Activated B cell treated with CpG ODN at 0.5 μM for 24 hours (primary cell): ENCODE results near the gene PRKCH. TPM values are rescaled to one million over a fixed set of nuclear protein-coding genes. Genes with fewer than 3 reads are reported as not detected.
A peak's percentile ranks its signal among the peaks of the same experiment; 100 is the strongest.

Source experiments
- ATAC-seq: fragments of 200-7000 bp; cut with Tn5 transposase; one replicate; pipeline ENCODE4 v1.10.0; 2021; ENCODE audit warnings: low read depth, mild to moderate bottlenecking, moderate library complexity
- CTCF ChIA-PET: fragments of 350-600 bp; sonication (Branson Sonifier 250); formaldehyde crosslinking; loops from one replicate; lab custom pipeline; 2021; ENCODE audit warnings: antibody characterized with exemption; lab: Charles Lee
- POLR2A ChIA-PET: fragments of 350-600 bp; sonication (Branson Sonifier 250); formaldehyde crosslinking; loops from one replicate; lab custom pipeline; 2021; ENCODE audit warnings: antibody characterized with exemption; lab: Charles Lee
- DNase-seq: peaks from one replicate; pipeline ENCODE4 v3.0.0; 2022
- H3K27ac Mint-ChIP-seq: one replicate; pipeline ENCODE4 v1.8.0; 2020; ENCODE audit warnings: mixed read lengths
- H3K27me3 Mint-ChIP-seq: one replicate; pipeline ENCODE4 v1.8.0; 2021; ENCODE audit warnings: mixed read lengths
- H3K36me3 Mint-ChIP-seq: one replicate; pipeline ENCODE4 v1.8.0; 2021; ENCODE audit warnings: low read depth, mixed read lengths
- H3K4me1 Mint-ChIP-seq: one replicate; pipeline ENCODE4 v1.8.0; 2021; ENCODE audit warnings: mixed read lengths
- H3K4me3 Mint-ChIP-seq: one replicate; pipeline ENCODE4 v1.8.0; 2020; ENCODE audit warnings: mild to moderate bottlenecking, mixed read lengths
- H3K9me3 Mint-ChIP-seq: one replicate; pipeline ENCODE4 v1.8.0; 2020; ENCODE audit warnings: mixed read lengths
- intact Hi-C: fragments of 100-400 bp; cut with micrococcal nuclease; formaldehyde crosslinking; loops from one replicate; pipeline ENCODE4 v1.15.1; 2024
- total RNA-seq: library from RNA; stranded (reverse); gene quantifications from 2 replicates; pipeline ENCODE4 v1.2.3, GENCODE V29; 2022
- TF ChIP-seq, protein P1 (sequence below): fragments of 200-600 bp; IDR thresholded peaks from one replicate; pipeline ENCODE4 v1.8.0; 2022; ENCODE audit warnings: antibody characterized with exemption, mild to moderate bottlenecking

PRKCH gene
- total RNA-seq, 1 donor from 2014 or later, result 4.6 TPM

DNA sequence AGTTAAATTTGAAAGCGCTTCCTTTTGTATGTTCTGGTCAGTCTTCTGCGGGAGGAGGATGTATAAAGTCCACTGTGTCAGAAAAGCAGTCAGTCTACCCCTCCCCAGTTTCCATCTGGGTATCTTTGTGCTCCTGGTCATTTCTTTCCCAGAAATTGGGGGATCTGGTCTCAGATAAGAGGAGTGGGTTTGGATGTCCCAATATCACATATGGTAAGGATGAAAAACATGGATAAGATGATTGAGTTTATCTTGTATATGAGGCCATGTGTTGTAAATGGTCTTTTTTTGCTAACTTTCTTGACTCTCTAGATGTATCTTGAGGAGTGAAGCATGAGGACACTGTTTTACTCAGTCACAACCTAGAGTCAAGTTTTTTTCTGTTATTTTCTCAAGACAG, 187.1 kb downstream of the PRKCH start:
- no peak overlapping the region for H3K4me3 Mint-ChIP-seq
- H3K27ac Mint-ChIP-seq, result peak overlapping the region; percentile 57
- POLR2A ChIA-PET, result interaction anchor here (7.7 kb wide), 1 partner anchor 33 kb away, joined by 388 read pairs; no protein-coding TSS in a partner anchor
- ATAC-seq (no peak), DNase-seq (no peak)
- no peaks in the 10 kb centered on the region for H3K27me3 Mint-ChIP-seq
- H3K36me3 Mint-ChIP-seq, result no peaks in the 10 kb centered on the region
- CTCF ChIA-PET, result no interaction called here
- intact Hi-C loops, result no loop called here
- peaks cover 2% of the 10 kb centered on the region for H3K9me3 Mint-ChIP-seq
- TF ChIP-seq, protein P1, sequence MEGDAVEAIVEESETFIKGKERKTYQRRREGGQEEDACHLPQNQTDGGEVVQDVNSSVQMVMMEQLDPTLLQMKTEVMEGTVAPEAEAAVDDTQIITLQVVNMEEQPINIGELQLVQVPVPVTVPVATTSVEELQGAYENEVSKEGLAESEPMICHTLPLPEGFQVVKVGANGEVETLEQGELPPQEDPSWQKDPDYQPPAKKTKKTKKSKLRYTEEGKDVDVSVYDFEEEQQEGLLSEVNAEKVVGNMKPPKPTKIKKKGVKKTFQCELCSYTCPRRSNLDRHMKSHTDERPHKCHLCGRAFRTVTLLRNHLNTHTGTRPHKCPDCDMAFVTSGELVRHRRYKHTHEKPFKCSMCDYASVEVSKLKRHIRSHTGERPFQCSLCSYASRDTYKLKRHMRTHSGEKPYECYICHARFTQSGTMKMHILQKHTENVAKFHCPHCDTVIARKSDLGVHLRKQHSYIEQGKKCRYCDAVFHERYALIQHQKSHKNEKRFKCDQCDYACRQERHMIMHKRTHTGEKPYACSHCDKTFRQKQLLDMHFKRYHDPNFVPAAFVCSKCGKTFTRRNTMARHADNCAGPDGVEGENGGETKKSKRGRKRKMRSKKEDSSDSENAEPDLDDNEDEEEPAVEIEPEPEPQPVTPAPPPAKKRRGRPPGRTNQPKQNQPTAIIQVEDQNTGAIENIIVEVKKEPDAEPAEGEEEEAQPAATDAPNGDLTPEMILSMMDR, result no peak
- H3K4me1 Mint-ChIP-seq, result peaks cover 76% of the 10 kb centered on the region

DNA sequence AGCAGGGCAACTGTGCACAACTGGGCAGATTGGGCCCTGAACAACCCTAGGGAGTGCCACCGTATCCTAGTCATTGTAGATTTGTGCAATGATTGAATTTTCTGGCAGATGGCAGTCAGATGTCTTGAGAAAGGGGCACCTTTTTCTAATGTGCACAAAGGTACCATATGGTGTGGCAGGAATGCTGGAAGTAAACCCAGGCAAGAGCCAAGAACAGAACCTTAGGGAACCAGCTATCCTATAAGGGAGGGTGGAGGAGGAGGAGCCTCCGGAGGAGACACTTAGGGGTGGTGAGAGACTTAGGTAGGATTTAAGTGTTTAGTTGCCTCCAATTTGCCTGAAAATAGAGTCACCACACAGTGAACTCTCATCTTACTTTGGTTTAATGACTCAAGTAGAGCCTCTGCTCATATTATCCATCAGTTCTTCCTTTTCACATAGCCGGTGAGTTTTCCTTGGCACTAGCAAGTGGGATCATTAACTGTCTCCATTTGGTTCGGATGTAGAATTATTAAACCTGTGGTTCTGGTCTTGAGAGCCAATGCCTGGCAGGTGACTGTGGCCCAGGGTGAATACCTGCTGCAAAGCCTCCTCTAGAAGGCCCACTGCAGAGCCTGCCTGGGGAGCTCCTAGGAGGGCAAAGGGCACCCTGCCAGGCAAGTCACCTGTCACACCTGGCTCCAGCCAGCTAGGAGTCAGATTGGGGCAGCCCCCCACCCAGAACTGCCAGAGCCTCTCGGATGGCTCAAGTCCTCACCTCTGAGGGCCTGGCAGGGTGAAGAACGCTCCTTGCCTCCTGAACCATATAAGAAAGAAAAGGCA, 189.6 kb downstream of the PRKCH start:
- intact Hi-C loops, result loop anchor here (2.0 kb wide), 1 partner anchor 16 kb away; no protein-coding TSS in a partner anchor
- H3K27ac Mint-ChIP-seq, result peak overlapping the region; percentile 73
- ATAC-seq (no peak), DNase-seq (no peak)
- TF ChIP-seq, protein P1, result no peak
- ChIA-PET CTCF (interaction anchor here (2.0 kb wide), 1 partner anchor 10 kb away, joined by 9 read pairs; no protein-coding TSS in a partner anchor), POLR2A (interaction anchor here (0.5 to 1.5 kb wide), 4 partner anchors 22 to 216 kb away, joined by 3 to 6 read pairs (median 3); no protein-coding TSS in a partner anchor)
- no peaks in the 10 kb centered on the region for H3K9me3 Mint-ChIP-seq
- no peaks in the 10 kb centered on the region for H3K27me3 Mint-ChIP-seq
- peaks cover 53% of the 10 kb centered on the region for H3K4me1 Mint-ChIP-seq
- no peaks in the 10 kb centered on the region for H3K36me3 Mint-ChIP-seq
- no peak overlapping the region for H3K4me3 Mint-ChIP-seq

DNA sequence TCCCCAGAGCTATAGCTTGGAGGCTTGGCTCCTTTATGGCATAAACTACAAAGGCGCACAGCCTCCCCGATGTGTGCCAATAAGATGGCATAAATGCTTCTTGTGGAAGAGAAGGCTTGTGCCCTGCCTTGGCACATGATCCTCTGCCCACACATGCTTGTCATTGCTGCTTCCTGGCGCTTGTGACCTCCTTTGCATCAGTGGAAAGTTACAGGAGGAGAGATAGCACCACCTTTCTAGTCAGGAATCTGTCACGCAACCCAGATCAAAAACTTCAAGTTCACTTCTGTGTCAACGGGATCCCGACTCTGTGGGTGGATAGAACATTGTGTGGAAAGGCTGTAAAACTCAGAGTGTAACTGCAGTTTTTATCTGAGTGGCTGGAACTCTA, 190.2 kb downstream of the PRKCH start:
- TF ChIP-seq, protein P1, result no peak
- peaks cover 47% of the 10 kb centered on the region for H3K4me1 Mint-ChIP-seq
- no peaks in the 10 kb centered on the region for H3K36me3 Mint-ChIP-seq
- ATAC-seq, result no peak
- ChIA-PET CTCF (interaction anchor here (1.3 to 2.0 kb wide), 2 partner anchors 9 to 11 kb away, joined by 5 to 9 read pairs; no protein-coding TSS in a partner anchor), POLR2A (interaction anchor here (0.7 to 1.5 kb wide), 8 partner anchors 8 to 215 kb away, joined by 3 to 10 read pairs (median 4); no protein-coding TSS in a partner anchor)
- H3K9me3 Mint-ChIP-seq, result no peaks in the 10 kb centered on the region
- peak overlapping the region; percentile 69 for H3K27ac Mint-ChIP-seq
- intact Hi-C loops, result loop anchor here (2.0 kb wide), 1 partner anchor 15 kb away; no protein-coding TSS in a partner anchor
- no peak overlapping the region for H3K4me3 Mint-ChIP-seq
- DNase-seq, result no peak
- H3K27me3 Mint-ChIP-seq, result no peaks in the 10 kb centered on the region

DNA sequence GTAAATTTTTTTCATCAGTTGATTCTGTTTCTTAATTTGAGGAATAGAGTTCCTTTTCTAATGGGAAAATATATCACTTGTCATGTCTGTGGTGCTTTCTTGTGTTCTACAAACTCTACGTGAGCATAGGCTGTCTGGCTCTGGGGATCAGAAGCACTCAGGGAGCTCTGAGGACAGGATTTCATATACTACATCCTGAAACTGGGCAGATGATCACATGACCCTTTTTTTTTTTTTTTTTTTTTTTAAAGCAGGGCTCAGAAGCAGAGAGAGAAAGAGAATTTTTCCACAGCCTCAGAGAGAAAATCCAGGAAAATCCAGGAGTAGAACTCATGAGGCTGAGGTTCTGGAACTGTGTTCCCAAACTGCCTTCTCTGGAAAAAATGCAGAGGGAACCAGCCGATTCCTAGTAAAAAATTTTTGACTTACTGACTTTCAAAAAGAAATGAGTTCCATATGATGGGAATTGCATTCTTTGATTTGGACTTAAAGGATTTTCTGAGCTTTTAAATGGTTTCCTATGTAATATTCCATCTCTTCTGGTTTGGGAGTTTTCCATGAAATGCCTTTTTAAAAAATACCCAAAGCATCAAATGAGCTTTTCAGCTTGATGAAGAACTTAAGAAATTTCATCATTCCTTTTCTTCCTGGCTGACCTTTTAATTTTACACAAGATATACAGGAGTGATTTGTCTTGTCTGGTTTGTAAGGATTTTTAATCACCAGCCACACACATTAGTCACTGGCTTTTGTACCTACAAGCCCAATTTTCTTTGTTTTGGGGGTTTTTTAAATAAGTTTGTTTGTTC, 190.9 kb downstream of the PRKCH start:
- H3K27me3 Mint-ChIP-seq, result no peaks in the 10 kb centered on the region
- CTCF ChIA-PET, result interaction anchor here (1.3 to 2.0 kb wide), 2 partner anchors 8 to 10 kb away, joined by 5 to 9 read pairs; no protein-coding TSS in a partner anchor
- POLR2A ChIA-PET, result interaction anchor here (0.7 to 1.7 kb wide), 9 partner anchors 9 to 214 kb away, joined by 3 to 10 read pairs (median 5); no protein-coding TSS in a partner anchor
- peak overlapping the region; percentile 69 for H3K27ac Mint-ChIP-seq
- ATAC-seq (peak; percentile 25), DNase-seq (no peak)
- H3K36me3 Mint-ChIP-seq, result no peaks in the 10 kb centered on the region
- TF ChIP-seq, protein P1, result no peak
- H3K9me3 Mint-ChIP-seq, result no peaks in the 10 kb centered on the region
- peaks cover 40% of the 10 kb centered on the region for H3K4me1 Mint-ChIP-seq
- intact Hi-C loops, result no loop called here
- H3K4me3 Mint-ChIP-seq, result no peak overlapping the region
